PFSK-1 (cell line): ENCODE results near the gene GDF15.

Experiments used
- FOXP2 ChIP-seq: optimal IDR thresholded peaks from 2 replicates; pipeline ENCODE3; 2011; ENCODE audit warnings: borderline replicate concordance, control low read depth, inconsistent platforms; ENCODE audit not compliant: insufficient read depth; ENCODE audit errors: extremely low read length, extremely low read depth
- POLR2AphosphoS5 ChIP-seq: IDR thresholded peaks from 2 replicates; pipeline ENCODE4 v1.6.1; 2012; ENCODE audit warnings: low read depth, mild to moderate bottlenecking, control low read depth, low read length, moderate library complexity
- SIN3A ChIP-seq: IDR thresholded peaks from 2 replicates; pipeline ENCODE4 v1.6.1; 2012; ENCODE audit warnings: mild to moderate bottlenecking, low read length, moderate library complexity, borderline replicate concordance; ENCODE audit not compliant: insufficient read depth
- TAF1 ChIP-seq: IDR thresholded peaks from 2 replicates; pipeline ENCODE4 v1.6.1; 2012; ENCODE audit warnings: low read length, control low read depth, borderline replicate concordance; ENCODE audit not compliant: insufficient read depth
- TF ChIP-seq, protein P1 (sequence below), 2 experiments: IDR thresholded peaks; 2 replicates each; pipeline versions ENCODE4 v1.6.1 to v1.8.0; 2011 to 2012; ENCODE audit warnings: low read depth in 2 of 2, low read length in 2 of 2, control low read depth in 1 of 2, inconsistent platforms in 1 of 2, mild to moderate bottlenecking in 1 of 2, moderate library complexity in 1 of 2; ENCODE audit not compliant: insufficient read depth in 1 of 2

The GDF15 gene

DNA sequence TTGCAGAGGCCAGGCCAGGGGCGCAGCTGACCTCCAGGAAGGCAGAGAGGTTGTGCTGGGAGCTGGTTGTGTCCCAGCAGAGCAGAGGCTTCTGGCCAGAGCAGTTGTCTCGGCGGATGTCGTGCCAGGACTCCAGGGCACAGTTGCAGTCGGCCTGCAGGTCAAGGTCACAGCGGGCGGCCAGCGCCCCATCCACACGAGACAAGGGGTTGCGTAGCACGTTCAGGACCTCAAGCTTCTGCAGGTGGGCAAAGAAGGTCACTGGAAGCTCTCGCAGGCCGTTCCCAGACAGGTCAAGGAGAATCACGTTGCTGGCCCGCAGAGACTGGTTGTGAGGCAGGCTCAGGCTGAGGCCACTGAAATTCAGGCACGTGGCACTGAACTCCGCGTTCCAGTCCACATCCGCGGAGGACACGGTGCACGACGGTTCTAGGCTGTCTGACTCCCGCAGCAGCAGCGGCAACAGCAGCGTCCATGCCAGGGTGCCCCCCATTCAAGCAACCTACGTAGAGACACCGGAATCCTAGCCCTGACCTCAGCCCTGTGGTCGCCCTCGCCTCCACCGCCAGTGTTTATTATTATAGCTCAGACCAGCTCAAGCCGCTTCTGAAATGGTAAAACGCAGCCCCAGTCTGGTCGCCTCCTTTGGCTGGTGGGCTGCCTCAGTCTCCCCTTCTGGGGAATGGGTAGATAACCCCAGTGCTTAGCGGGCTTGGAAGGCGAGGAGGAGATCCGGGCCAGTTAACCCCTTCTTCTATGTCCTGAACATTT, 10.7 kb downstream of the GDF15 start:
- no peak for TF ChIP-seq SIN3A
- TF ChIP-seq, protein P1, sequence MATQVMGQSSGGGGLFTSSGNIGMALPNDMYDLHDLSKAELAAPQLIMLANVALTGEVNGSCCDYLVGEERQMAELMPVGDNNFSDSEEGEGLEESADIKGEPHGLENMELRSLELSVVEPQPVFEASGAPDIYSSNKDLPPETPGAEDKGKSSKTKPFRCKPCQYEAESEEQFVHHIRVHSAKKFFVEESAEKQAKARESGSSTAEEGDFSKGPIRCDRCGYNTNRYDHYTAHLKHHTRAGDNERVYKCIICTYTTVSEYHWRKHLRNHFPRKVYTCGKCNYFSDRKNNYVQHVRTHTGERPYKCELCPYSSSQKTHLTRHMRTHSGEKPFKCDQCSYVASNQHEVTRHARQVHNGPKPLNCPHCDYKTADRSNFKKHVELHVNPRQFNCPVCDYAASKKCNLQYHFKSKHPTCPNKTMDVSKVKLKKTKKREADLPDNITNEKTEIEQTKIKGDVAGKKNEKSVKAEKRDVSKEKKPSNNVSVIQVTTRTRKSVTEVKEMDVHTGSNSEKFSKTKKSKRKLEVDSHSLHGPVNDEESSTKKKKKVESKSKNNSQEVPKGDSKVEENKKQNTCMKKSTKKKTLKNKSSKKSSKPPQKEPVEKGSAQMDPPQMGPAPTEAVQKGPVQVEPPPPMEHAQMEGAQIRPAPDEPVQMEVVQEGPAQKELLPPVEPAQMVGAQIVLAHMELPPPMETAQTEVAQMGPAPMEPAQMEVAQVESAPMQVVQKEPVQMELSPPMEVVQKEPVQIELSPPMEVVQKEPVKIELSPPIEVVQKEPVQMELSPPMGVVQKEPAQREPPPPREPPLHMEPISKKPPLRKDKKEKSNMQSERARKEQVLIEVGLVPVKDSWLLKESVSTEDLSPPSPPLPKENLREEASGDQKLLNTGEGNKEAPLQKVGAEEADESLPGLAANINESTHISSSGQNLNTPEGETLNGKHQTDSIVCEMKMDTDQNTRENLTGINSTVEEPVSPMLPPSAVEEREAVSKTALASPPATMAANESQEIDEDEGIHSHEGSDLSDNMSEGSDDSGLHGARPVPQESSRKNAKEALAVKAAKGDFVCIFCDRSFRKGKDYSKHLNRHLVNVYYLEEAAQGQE (IDR thresholded peaks at IDR 0.05; ENCODE audit: insufficient read depth in 1 of 2, low read depth in 2 of 2, low read length in 2 of 2), result no peak
- TF ChIP-seq POLR2AphosphoS5, result no peak
- no peak for TF ChIP-seq FOXP2
- no peak for TF ChIP-seq TAF1

DNA sequence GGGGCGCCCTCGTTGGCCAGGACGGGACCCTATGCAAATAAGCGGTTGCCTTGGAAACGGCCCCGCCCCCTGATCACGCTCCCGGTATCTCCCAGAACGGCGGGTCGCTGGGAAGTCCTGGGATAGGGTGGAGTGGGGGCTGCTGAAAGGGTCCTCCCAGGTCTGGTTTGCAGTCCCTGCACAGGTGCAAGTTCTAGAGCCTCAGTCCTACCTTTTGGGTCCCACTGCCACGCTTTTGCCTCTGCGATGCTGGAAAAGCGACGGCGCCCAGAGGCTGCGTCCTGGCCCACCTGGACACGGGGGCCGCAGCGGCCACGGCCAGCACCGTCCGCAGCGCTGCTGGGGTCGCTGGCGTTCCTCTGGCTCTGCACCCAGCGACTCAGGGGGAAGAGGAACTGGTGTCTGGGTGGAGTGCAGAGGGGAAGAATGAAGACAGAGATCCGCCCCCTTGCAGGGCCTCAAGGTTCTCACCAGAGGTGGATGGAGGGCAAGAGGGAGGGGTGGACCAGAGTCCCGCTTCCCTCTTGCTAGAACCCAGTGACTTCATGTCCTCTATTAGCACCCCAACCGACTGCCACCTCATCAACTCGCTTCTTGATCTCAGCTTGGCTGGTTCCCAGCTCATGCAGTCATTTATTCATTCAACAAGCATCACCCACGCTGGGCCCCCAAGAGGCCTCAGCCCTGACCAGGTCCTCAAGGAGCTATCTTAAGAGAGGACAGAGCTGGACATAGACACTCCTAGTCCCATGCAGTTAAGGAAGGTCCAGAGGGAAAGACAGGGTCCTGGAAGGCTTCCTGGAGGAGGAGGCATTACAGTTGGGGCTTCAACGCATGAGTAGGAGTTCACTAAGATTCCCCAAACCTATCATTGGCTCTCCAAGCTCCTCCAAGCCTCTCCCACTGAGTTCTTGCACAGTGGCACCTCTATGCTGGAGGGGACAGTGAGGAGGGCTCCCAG, 11.6 kb downstream of the GDF15 start, which contains the start of gene LRRC25:
Gene LRRC25, minus strand, starts transcription at position 381 of the 961 bp plus-strand sequence. CDS start 659 bp downstream, outside the sequence.
- TF ChIP-seq TAF1 (no peak), SIN3A (no peak), POLR2AphosphoS5 (no peak), FOXP2 (no peak)
- TF ChIP-seq, protein P1 (IDR thresholded peaks at IDR 0.05; ENCODE audit: insufficient read depth in 1 of 2, low read depth in 2 of 2, low read length in 2 of 2), result no peak

DNA sequence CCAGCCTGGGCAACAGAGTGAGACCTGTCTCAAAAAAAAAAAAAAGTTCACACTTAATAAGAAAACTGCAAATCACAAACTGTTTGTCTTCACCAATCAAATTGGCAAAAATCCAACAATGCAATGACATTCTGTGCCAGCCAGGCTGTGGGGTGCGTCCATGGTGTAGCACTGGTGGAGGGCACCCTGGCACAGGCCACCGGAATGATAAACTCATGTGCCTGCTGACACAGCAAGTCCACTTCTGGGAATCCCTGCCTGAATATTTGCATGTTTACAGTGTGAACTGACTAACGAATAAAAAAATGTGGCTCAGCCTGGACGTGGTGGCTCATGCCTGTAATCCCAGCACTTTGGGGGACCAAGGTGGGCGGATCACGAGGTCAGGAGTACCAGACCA, 13.1 kb downstream of the GDF15 start:
- no peak for TF ChIP-seq TAF1
- TF ChIP-seq FOXP2, result no peak
- no peak for TF ChIP-seq POLR2AphosphoS5
- TF ChIP-seq, protein P1 (IDR thresholded peaks at IDR 0.05; ENCODE audit: insufficient read depth in 1 of 2, low read depth in 2 of 2, low read length in 2 of 2), result no peak
- TF ChIP-seq SIN3A, result no peak

DNA sequence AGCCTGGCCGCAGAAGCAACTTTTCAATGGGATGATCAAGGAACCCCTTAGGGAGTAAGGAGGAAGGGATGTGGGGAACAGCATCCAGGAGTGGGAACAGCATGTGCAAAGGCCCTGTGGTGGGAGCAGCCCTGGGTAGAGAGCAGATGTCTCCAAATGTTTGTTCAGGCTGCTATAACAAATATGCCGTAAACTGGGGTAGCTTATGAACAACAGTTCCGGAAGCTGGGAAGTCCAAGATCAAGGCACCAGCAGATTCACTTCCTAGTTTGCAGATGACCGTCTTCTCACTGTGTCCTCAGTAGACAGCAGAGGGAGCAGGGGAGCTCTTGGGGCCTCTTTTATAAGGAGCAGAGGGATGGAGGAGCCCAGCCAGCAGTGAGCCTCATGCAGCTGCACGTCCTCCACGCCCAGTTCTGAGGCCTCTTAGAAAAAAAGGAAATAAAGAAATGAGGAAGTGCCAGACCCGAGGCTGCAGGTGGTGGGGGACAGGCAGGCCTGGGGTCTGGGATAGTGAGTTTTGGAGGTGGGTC, 15.7 kb downstream of the GDF15 start:
- TF ChIP-seq FOXP2 (no peak), SIN3A (no peak), TAF1 (no peak), POLR2AphosphoS5 (no peak)
- TF ChIP-seq, protein P1 (IDR thresholded peaks at IDR 0.05; ENCODE audit: insufficient read depth in 1 of 2, low read depth in 2 of 2, low read length in 2 of 2), result no peak

DNA sequence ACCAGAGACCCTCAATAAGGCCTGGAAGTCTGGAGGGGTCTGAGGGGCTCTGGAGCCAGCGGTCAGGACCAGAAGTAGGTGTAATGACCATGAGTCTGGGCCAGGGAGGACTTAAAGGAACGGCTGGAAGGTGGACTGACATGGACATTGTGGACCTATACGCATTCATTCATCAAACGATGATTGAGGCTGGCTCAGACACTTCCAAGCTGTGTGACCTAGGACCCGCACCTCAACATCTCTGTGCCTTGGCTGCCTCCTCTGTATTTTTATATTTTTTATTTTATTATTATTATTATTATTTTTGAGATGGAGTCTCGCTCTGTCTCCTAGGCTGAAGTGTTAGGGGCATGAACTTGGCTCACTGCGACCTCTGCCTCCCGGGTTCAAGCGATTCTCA, 20.8 kb downstream of the GDF15 start:
- TF ChIP-seq SIN3A (no peak), FOXP2 (no peak), POLR2AphosphoS5 (no peak), TAF1 (no peak)
- TF ChIP-seq, protein P1 (IDR thresholded peaks at IDR 0.05; ENCODE audit: insufficient read depth in 1 of 2, low read depth in 2 of 2, low read length in 2 of 2), result no peak
